Hematopoietic multipotent progenitor cell treated with erythropoietin and hydrocortisone succinate and interleukin-3 and kit ligand, for 6 days (in vitro differentiated cells): ENCODE results near the gene CDK2.
"Not testable (repeated sequence)": the region's sequence is repeated elsewhere in the genome, so short reads cannot be mapped to it uniquely, and the experiment has no call there.

ENCODE experiments used
- DNase-seq: peaks from one replicate; pipeline ENCODE4 v3.0.0-alpha.2; 2015

Gene CDK2

GRCh38 chr12:55966408-55967281 lies at the start of gene CDK2:
Gene CDK2, plus strand, starts transcription at chr12:55966830. Its CDS starts 179 bp downstream, at chr12:55967009.
- peak; percentile 97 for DNase-seq

- not testable (repeated sequence) for DNase-seq
Observed at GRCh38 chr12:55919032-55919431, 47.6 kb upstream of the CDK2 start.

- DNase-seq: no peak
Observed at GRCh38 chr12:55922126-55922525, 44.5 kb upstream of the CDK2 start.

- DNase-seq: not testable (repeated sequence)
Observed at GRCh38 chr12:55923648-55924047, 43.0 kb upstream of the CDK2 start.

- no peak for DNase-seq
Observed at GRCh38 chr12:55925371-55925770, 41.3 kb upstream of the CDK2 start.

- DNase-seq: peak; percentile 17
Observed at GRCh38 chr12:55925870-55926737, 40.5 kb upstream of the CDK2 start.

- DNase-seq: peak; percentile 95
Observed at GRCh38 chr12:55926738-55927587, 39.7 kb upstream of the CDK2 start.

GRCh38 chr12:55927588-55928502 lies 38.8 kb upstream of the CDK2 start, which contains the start of gene PYM1:
Gene PYM1, minus strand, starts transcription at chr12:55927894. Its CDS starts 133 bp downstream, at chr12:55927761.
- peak; percentile 99 for DNase-seq

GRCh38 chr12:55929306-55929791 lies 37.3 kb upstream of the CDK2 start:
- DNase-seq: peak; percentile 25

GRCh38 chr12:55930771-55931316 lies 35.8 kb upstream of the CDK2 start, which contains the start of gene DGKA:
Gene DGKA, plus strand, starts transcription at chr12:55931162. Its CDS starts 5,342 bp downstream, at chr12:55936504.
- peak; percentile 93 for DNase-seq

GRCh38 chr12:55931317-55931779 lies 35.3 kb upstream of the CDK2 start:
- DNase-seq: peak; percentile 48

GRCh38 chr12:55931780-55932550 lies 34.7 kb upstream of the CDK2 start:
- peak; percentile 63 for DNase-seq

GRCh38 chr12:55932551-55932910 lies 34.1 kb upstream of the CDK2 start:
- DNase-seq: peak; percentile 59

GRCh38 chr12:55933169-55933798 lies 33.3 kb upstream of the CDK2 start:
- peak; percentile 56 for DNase-seq

- DNase-seq: no peak
Observed at GRCh38 chr12:55933799-55934742, 32.6 kb upstream of the CDK2 start.

GRCh38 chr12:55934773-55935172 lies 31.9 kb upstream of the CDK2 start:
- DNase-seq: no peak

- no peak for DNase-seq
Observed at GRCh38 chr12:55935738-55936151, 30.9 kb upstream of the CDK2 start.

- no peak for DNase-seq
Observed at GRCh38 chr12:55937981-55938380, 28.6 kb upstream of the CDK2 start.
